ENCODE results near the gene SDF4. TPM values are rescaled to one million over a fixed set of nuclear protein-coding genes. Genes with fewer than 3 reads are reported as not detected.

SDF4 gene
- total RNA-seq, 4 donors from 2014 or later, result 42.6 to 143 (median 87.8) TPM

- TF ChIP-seq CTCF (IDR thresholded peaks at IDR 0.05; ENCODE audit: low read depth), result no peak
Measured at GRCh38 chr1:1218524-1219200, 13.1 kb downstream of the SDF4 start.

DNA sequence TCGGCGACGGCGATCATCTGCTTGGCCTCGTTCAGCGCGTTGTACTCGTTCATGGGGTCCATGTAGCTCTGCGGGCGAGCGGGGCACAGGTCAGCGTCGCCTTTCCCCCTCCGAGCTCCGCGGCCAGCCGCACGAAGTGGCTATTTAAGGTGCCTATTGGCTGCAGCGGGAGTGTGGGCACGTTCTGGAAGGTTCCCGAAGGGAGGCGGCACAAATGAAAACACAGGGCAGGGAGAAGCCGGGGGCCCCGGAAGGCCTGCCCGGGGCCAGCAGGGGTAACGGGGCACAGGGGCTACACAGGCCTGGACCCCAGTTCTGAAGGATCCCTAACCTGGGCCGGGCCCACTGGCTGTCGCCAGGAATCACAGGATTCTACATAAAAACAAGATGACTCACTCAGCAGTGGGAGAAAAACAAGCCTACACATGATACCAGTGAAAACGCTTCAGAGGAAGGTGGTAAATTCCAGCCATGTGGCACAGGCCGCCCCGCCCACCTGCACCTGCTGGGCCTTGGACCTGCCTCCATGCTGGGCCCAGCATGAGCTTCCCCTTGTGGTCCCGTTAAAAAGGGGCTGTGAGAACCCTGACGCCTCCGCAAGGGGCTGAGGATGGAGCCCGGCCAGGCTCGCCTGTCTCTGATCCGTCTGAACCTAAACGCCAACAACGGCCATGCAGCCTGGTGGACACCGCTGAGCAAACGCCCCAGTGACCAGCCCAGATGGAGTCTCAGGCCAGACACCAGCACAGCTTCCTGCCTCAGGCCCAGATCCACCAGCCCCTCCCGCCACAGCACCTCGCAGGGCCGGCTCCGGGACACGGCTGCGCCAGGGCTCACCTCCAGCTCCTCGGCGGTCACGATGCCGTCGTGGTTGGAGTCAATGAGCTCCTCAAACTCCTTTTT lies 13.9 kb downstream of the SDF4 start:
- no peak for TF ChIP-seq CTCF (IDR thresholded peaks at IDR 0.05; ENCODE audit: low read depth)

GRCh38 chr1:1216770-1217620 lies 14.8 kb downstream of the SDF4 start:
- TF ChIP-seq CTCF (IDR thresholded peaks at IDR 0.05; ENCODE audit: low read depth), result no peak

DNA sequence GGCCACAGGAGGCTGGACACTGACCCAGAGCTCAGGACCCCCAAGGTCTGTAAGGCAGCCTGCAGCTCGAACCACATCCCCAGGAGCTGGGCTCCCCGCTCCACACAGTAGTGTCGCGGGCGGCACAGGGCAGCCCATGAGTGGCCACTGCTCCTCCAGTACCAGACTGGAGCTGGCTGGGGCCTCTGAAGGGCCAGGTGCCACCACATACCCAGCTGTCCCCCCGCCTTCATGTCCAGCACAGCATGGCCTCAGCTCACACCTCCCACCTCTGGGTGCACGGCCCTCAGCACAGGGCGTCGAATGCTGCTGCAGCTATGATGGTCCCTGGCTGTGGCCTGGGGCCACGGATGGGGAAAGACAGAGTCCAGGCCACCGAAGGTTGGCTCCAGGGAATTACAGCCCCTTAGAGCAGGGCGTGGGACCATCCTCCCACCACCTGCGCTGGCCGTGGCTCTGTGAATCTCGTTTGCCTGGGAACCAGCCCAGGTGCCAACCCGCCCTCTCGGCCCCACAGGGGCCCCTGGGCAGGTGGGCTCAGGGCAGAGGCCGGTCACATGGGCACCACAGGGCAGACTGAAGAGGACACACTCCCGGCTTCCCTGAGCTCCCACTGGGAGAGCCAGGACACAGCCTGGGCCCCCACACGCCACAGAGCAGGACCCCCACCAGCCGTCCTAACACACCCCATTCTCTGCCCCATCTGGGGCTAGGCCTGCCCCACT lies 15.8 kb downstream of the SDF4 start:
- no peak for TF ChIP-seq CTCF (IDR thresholded peaks at IDR 0.05; ENCODE audit: low read depth)

- TF ChIP-seq CTCF (IDR thresholded peaks at IDR 0.05; ENCODE audit: low read depth), result no peak
Measured at GRCh38 chr1:1215080-1215676, 16.6 kb downstream of the SDF4 start.

- no peak for TF ChIP-seq CTCF (IDR thresholded peaks at IDR 0.05; ENCODE audit: low read depth)
Measured at GRCh38 chr1:1213345-1214265, 18.2 kb downstream of the SDF4 start, which contains the start of gene TNFRSF4. Gene TNFRSF4, minus strand, starts transcription at chr1:1214153. Its CDS starts 26 bp downstream, at chr1:1214127.
